ENCODE measurements around the gene RANBP3L. TPM values are rescaled to one million over a fixed set of nuclear protein-coding genes. Genes with fewer than 3 reads are reported as not detected.
A peak's percentile ranks its signal among the peaks of the same experiment; 100 is the strongest.
"Not testable (repeated sequence)": the region's sequence is repeated elsewhere in the genome, so short reads cannot be mapped to it uniquely, and the experiment has no call there.

Gene RANBP3L
- total and polyA plus RNA-seq, 4 donors, result 10.9 to 213 (median 28.9) TPM

- no peaks in the 10 kb centered on the region for H3K36me3 ChIP-seq (ENCODE audit: control insufficient read depth, insufficient read depth, low read length)
- no peaks in the 10 kb centered on the region for H3K9me3 ChIP-seq (ENCODE audit: control insufficient read depth, insufficient read depth, low read length)
- no peaks in the 10 kb centered on the region for H3K4me1 ChIP-seq (ENCODE audit: control insufficient read depth, insufficient read depth, low read length)
- WGBS (ENCODE audit: insufficient coverage), result 37% methylated on average over 2 of the region's 2 CpGs
- H3K27me3 ChIP-seq (ENCODE audit: control insufficient read depth, insufficient read depth, low read length), result no peaks in the 10 kb centered on the region
- DNase-seq (ENCODE audit: low read depth in 4 of 6, low spot score in 6 of 6), result no peak
- no peak overlapping the region for H3K4me3 ChIP-seq (ENCODE audit: low read depth, low read length)
- no peak overlapping the region for H3K27ac ChIP-seq (ENCODE audit: low read depth, low read length)
These were observed 15.7 kb downstream of the RANBP3L start for GRCh38 chr5:36285837-36286615.

- not testable (repeated sequence) for H3K4me3 ChIP-seq (ENCODE audit: low read depth, low read length); H3K27ac ChIP-seq (ENCODE audit: low read depth, low read length); H3K4me1 ChIP-seq (ENCODE audit: control insufficient read depth, insufficient read depth, low read length); DNase-seq (ENCODE audit: low read depth in 4 of 6, low spot score in 6 of 6); H3K9me3 ChIP-seq (ENCODE audit: control insufficient read depth, insufficient read depth, low read length); H3K27me3 ChIP-seq (ENCODE audit: control insufficient read depth, insufficient read depth, low read length); H3K36me3 ChIP-seq (ENCODE audit: control insufficient read depth, insufficient read depth, low read length)
- WGBS (ENCODE audit: insufficient coverage), result no CpG with 5 or more reads among the region's 3 CpGs
These were observed 17.9 kb downstream of the RANBP3L start for GRCh38 chr5:36283775-36284174.

GRCh38 chr5:36281626-36282025 is 20.1 kb downstream of the RANBP3L start:
- H3K4me3 ChIP-seq (ENCODE audit: low read depth, low read length), result no peak overlapping the region
- H3K4me1 ChIP-seq (ENCODE audit: control insufficient read depth, insufficient read depth, low read length), result no peaks in the 10 kb centered on the region
- no peak overlapping the region for H3K27ac ChIP-seq (ENCODE audit: low read depth, low read length)
- no peaks in the 10 kb centered on the region for H3K27me3 ChIP-seq (ENCODE audit: control insufficient read depth, insufficient read depth, low read length)
- H3K9me3 ChIP-seq (ENCODE audit: control insufficient read depth, insufficient read depth, low read length), result no peaks in the 10 kb centered on the region
- WGBS (ENCODE audit: insufficient coverage), result no CpG with 5 or more reads among the region's 2 CpGs
- DNase-seq (ENCODE audit: low read depth in 4 of 6, low spot score in 6 of 6), result no peak
- no peaks in the 10 kb centered on the region for H3K36me3 ChIP-seq (ENCODE audit: control insufficient read depth, insufficient read depth, low read length)

- no CpG with 5 or more reads among the region's 3 CpGs for WGBS (ENCODE audit: insufficient coverage)
These were observed 22.5 kb downstream of the RANBP3L start for GRCh38 chr5:36279054-36279698.

GRCh38 chr5:36277521-36278176 is 24.1 kb downstream of the RANBP3L start:
- DNase-seq (ENCODE audit: low read depth in 4 of 6, low spot score in 6 of 6), result no peak
- no peak overlapping the region for H3K4me3 ChIP-seq (ENCODE audit: low read depth, low read length)
- WGBS (ENCODE audit: insufficient coverage), result no CpG with 5 or more reads among the region's 5 CpGs
- no peaks in the 10 kb centered on the region for H3K36me3 ChIP-seq (ENCODE audit: control insufficient read depth, insufficient read depth, low read length)
- no peaks in the 10 kb centered on the region for H3K27me3 ChIP-seq (ENCODE audit: control insufficient read depth, insufficient read depth, low read length)
- no peaks in the 10 kb centered on the region for H3K4me1 ChIP-seq (ENCODE audit: control insufficient read depth, insufficient read depth, low read length)
- no peaks in the 10 kb centered on the region for H3K9me3 ChIP-seq (ENCODE audit: control insufficient read depth, insufficient read depth, low read length)
- no peak overlapping the region for H3K27ac ChIP-seq (ENCODE audit: low read depth, low read length)

More at GRCh38 chr5:36279054-36279698, 22.5 kb downstream of the RANBP3L start:
- no peaks in the 10 kb centered on the region for H3K9me3 ChIP-seq (ENCODE audit: control insufficient read depth, insufficient read depth, low read length)
- no peaks in the 10 kb centered on the region for H3K27me3 ChIP-seq (ENCODE audit: control insufficient read depth, insufficient read depth, low read length)
- no peak overlapping the region for H3K27ac ChIP-seq (ENCODE audit: low read depth, low read length)
- DNase-seq (ENCODE audit: low read depth in 4 of 6, low spot score in 6 of 6), result peak in 1 of 6 donors; percentile 9
- no peak overlapping the region for H3K4me3 ChIP-seq (ENCODE audit: low read depth, low read length)
- H3K36me3 ChIP-seq (ENCODE audit: control insufficient read depth, insufficient read depth, low read length), result no peaks in the 10 kb centered on the region
- no peaks in the 10 kb centered on the region for H3K4me1 ChIP-seq (ENCODE audit: control insufficient read depth, insufficient read depth, low read length)

GRCh38 chr5:36276864-36277263 is 24.8 kb downstream of the RANBP3L start:
- DNase-seq (ENCODE audit: low read depth in 4 of 6, low spot score in 6 of 6), result peak in 1 of 6 donors; percentile 57
- peak overlapping the region; percentile 7 for H3K27ac ChIP-seq (ENCODE audit: low read depth, low read length)
- no peak overlapping the region for H3K4me3 ChIP-seq (ENCODE audit: low read depth, low read length)
- H3K9me3 ChIP-seq (ENCODE audit: control insufficient read depth, insufficient read depth, low read length), result no peaks in the 10 kb centered on the region
- no peaks in the 10 kb centered on the region for H3K4me1 ChIP-seq (ENCODE audit: control insufficient read depth, insufficient read depth, low read length)
- H3K27me3 ChIP-seq (ENCODE audit: control insufficient read depth, insufficient read depth, low read length), result no peaks in the 10 kb centered on the region
- H3K36me3 ChIP-seq (ENCODE audit: control insufficient read depth, insufficient read depth, low read length), result no peaks in the 10 kb centered on the region

- no peaks in the 10 kb centered on the region for H3K27me3 ChIP-seq (ENCODE audit: control insufficient read depth, insufficient read depth, low read length)
- H3K9me3 ChIP-seq (ENCODE audit: control insufficient read depth, insufficient read depth, low read length), result no peaks in the 10 kb centered on the region
- WGBS (ENCODE audit: insufficient coverage), result 82% methylated on average over 4 of the region's 6 CpGs
- no peak for DNase-seq (ENCODE audit: low read depth in 4 of 6, low spot score in 6 of 6)
- no peaks in the 10 kb centered on the region for H3K4me1 ChIP-seq (ENCODE audit: control insufficient read depth, insufficient read depth, low read length)
- H3K4me3 ChIP-seq (ENCODE audit: low read depth, low read length), result no peak overlapping the region
- H3K36me3 ChIP-seq (ENCODE audit: control insufficient read depth, insufficient read depth, low read length), result no peaks in the 10 kb centered on the region
- no peak overlapping the region for H3K27ac ChIP-seq (ENCODE audit: low read depth, low read length)
These were observed 27.7 kb downstream of the RANBP3L start for GRCh38 chr5:36273809-36274526.

GRCh38 chr5:36272136-36272690 is 29.5 kb downstream of the RANBP3L start:
- Histone ChIP-seq H3K4me1 (ENCODE audit: control insufficient read depth, insufficient read depth, low read length) (no peaks in the 10 kb centered on the region), H3K36me3 (ENCODE audit: control insufficient read depth, insufficient read depth, low read length) (no peaks in the 10 kb centered on the region), H3K4me3 (ENCODE audit: low read depth, low read length) (no peak overlapping the region), H3K27ac (ENCODE audit: low read depth, low read length) (no peak overlapping the region), H3K27me3 (ENCODE audit: control insufficient read depth, insufficient read depth, low read length) (no peaks in the 10 kb centered on the region), H3K9me3 (ENCODE audit: control insufficient read depth, insufficient read depth, low read length) (no peaks in the 10 kb centered on the region)
- no peak for DNase-seq (ENCODE audit: low read depth in 4 of 6, low spot score in 6 of 6)
- no CpG with 5 or more reads among the region's 2 CpGs for WGBS (ENCODE audit: insufficient coverage)

GRCh38 chr5:36270876-36271575 is 30.7 kb downstream of the RANBP3L start:
- DNase-seq (ENCODE audit: low read depth in 4 of 6, low spot score in 6 of 6), result no peak
- H3K27ac ChIP-seq (ENCODE audit: low read depth, low read length), result no peak overlapping the region
- H3K27me3 ChIP-seq (ENCODE audit: control insufficient read depth, insufficient read depth, low read length), result no peaks in the 10 kb centered on the region
- no peak overlapping the region for H3K4me3 ChIP-seq (ENCODE audit: low read depth, low read length)
- H3K4me1 ChIP-seq (ENCODE audit: control insufficient read depth, insufficient read depth, low read length), result no peaks in the 10 kb centered on the region
- H3K9me3 ChIP-seq (ENCODE audit: control insufficient read depth, insufficient read depth, low read length), result no peaks in the 10 kb centered on the region
- WGBS (ENCODE audit: insufficient coverage), result no CpG with 5 or more reads among the region's 3 CpGs
- H3K36me3 ChIP-seq (ENCODE audit: control insufficient read depth, insufficient read depth, low read length), result no peaks in the 10 kb centered on the region
